Trophoblast cell (in vitro differentiated cells and primary cell): ENCODE data around the gene HLA-B.

Source experiments
- DNase-seq, 2 donors: peaks; one replicate each; pipeline ENCODE4 v3.0.0-alpha.2; 2016
- H2AFZ ChIP-seq: 2 replicates; pipeline ENCODE4 v1.6.1; 2013; ENCODE audit warnings: low read length, moderate library complexity, mild to moderate bottlenecking; ENCODE audit not compliant: insufficient read depth, poor library complexity
- H2AK5ac ChIP-seq: 2 replicates; pipeline ENCODE4 v1.6.1; 2013; ENCODE audit warnings: mild to moderate bottlenecking, low read length
- H2BK120ac ChIP-seq: 2 replicates; pipeline ENCODE4 v1.6.1; 2013; ENCODE audit warnings: low read length, mild to moderate bottlenecking, moderate library complexity; ENCODE audit not compliant: insufficient read depth, poor library complexity
- H2BK12ac ChIP-seq: 2 replicates; pipeline ENCODE4 v1.6.1; 2013; ENCODE audit warnings: mild to moderate bottlenecking, low read length, moderate library complexity
- H2BK5ac ChIP-seq: 2 replicates; pipeline ENCODE4 v1.6.1; 2013; ENCODE audit warnings: low read length, low read depth, moderate library complexity, mild to moderate bottlenecking; ENCODE audit not compliant: poor library complexity
- H3K14ac ChIP-seq: 2 replicates; pipeline ENCODE4 v1.6.1; 2013; ENCODE audit warnings: mild to moderate bottlenecking, low read length
- H3K18ac ChIP-seq: 2 replicates; pipeline ENCODE4 v1.6.1; 2013; ENCODE audit warnings: mild to moderate bottlenecking, low read length
- H3K23ac ChIP-seq: 2 replicates; pipeline ENCODE4 v1.6.1; 2013; ENCODE audit warnings: low read length
- H3K27ac ChIP-seq: 2 replicates; pipeline ENCODE4 v1.5.1; 2013; ENCODE audit warnings: low read depth, mild to moderate bottlenecking, inconsistent platforms, low read length, moderate library complexity
- H3K27me3 ChIP-seq: 2 replicates; pipeline ENCODE4 v1.6.1; 2013; ENCODE audit warnings: inconsistent platforms, mild to moderate bottlenecking, low read length, moderate library complexity; ENCODE audit not compliant: insufficient read depth
- H3K36me3 ChIP-seq, 2 experiments: 1 replicate in 1 of 2; 2 replicates in 1 of 2; pipeline ENCODE4 v1.6.1; 2013; ENCODE audit warnings: low read length in 2 of 2, mild to moderate bottlenecking in 2 of 2, moderate library complexity in 1 of 2; ENCODE audit not compliant: insufficient read depth in 2 of 2, control insufficient read depth in 1 of 2
- H3K4ac ChIP-seq: 2 replicates; pipeline ENCODE4 v1.6.1; 2013; ENCODE audit warnings: low read depth, mild to moderate bottlenecking, low read length, moderate library complexity
- H3K4me1 ChIP-seq, 2 experiments: 1 replicate in 1 of 2; 2 replicates in 1 of 2; pipeline ENCODE4 v1.6.1; 2013; ENCODE audit warnings: low read length in 2 of 2, mild to moderate bottlenecking in 2 of 2, moderate library complexity in 1 of 2; ENCODE audit not compliant: insufficient read depth in 2 of 2, control insufficient read depth in 1 of 2
- H3K4me2 ChIP-seq: 2 replicates; pipeline ENCODE4 v1.6.1; 2013; ENCODE audit warnings: inconsistent platforms, mild to moderate bottlenecking, low read length, moderate library complexity
- H3K4me3 ChIP-seq: 2 replicates; pipeline ENCODE4 v1.5.1; 2013; ENCODE audit warnings: mild to moderate bottlenecking, low read depth, low read length, inconsistent platforms
- H3K79me1 ChIP-seq: one replicate; pipeline ENCODE4 v1.6.1; 2013; ENCODE audit warnings: low read length
- H3K79me2 ChIP-seq: 2 replicates; pipeline ENCODE4 v1.6.1; 2013; ENCODE audit warnings: low read length, mild to moderate bottlenecking; ENCODE audit not compliant: control insufficient read depth, insufficient read depth, poor library complexity
- H3K9ac ChIP-seq: 2 replicates; pipeline ENCODE4 v1.6.1; 2013; ENCODE audit warnings: mild to moderate bottlenecking, low read length
- H3K9me3 ChIP-seq: 2 replicates; pipeline ENCODE4 v1.6.1; 2013; ENCODE audit warnings: low read depth, mild to moderate bottlenecking, control low read depth, inconsistent platforms, low read length; ENCODE audit not compliant: insufficient read depth
- H4K12ac ChIP-seq: 2 replicates; pipeline ENCODE4 v1.6.1; 2013; ENCODE audit warnings: low read depth, mild to moderate bottlenecking, low read length, moderate library complexity
- H4K8ac ChIP-seq: 2 replicates; pipeline ENCODE4 v1.6.1; 2013; ENCODE audit warnings: low read depth, mild to moderate bottlenecking, low read length, moderate library complexity
- H4K91ac ChIP-seq: one replicate; pipeline ENCODE4 v1.6.1; 2013; ENCODE audit warnings: low read depth, mild to moderate bottlenecking, low read length, moderate library complexity
- WGBS: extraction: QIAGEN DNeasy Blood & Tissue Kit; methylation state at CpG from one replicate; pipeline ENCODE4 v1.1.7; 2013; ENCODE audit warnings: missing lambda C conversion rate; ENCODE audit not compliant: insufficient read length, insufficient coverage; ENCODE audit errors: extremely low coverage; 5-methylcytosine and 5-hydroxymethylcytosine counted together

Gene HLA-B

DNA sequence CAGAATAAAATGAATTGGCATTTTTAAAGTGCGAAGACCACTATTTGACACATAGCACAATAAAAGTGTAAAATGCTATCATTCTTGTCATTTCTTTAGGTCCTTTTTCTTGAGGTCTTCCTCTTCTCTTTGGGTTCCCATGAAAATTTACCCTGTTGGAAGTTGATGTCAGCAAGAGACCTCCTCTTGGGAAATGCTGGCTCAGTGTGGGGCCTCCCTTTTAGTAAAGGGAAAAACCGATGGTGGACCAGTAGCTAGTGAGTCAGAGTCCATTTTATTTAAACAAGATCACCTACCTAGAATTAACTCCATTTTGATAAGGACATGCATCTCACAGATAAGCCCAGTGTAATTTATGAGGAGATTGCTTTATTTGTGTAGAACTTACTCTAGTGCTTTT is 47.3 kb downstream of the HLA-B start:
- H3K4ac ChIP-seq, result no peak overlapping the region
- H3K9ac ChIP-seq, result no peak overlapping the region
- H3K27ac ChIP-seq, result no peak overlapping the region
- no peak overlapping the region for H3K14ac ChIP-seq
- no peak overlapping the region for H4K12ac ChIP-seq
- H2BK12ac ChIP-seq, result no peak overlapping the region
- no peak overlapping the region for H3K18ac ChIP-seq
- H3K79me2 ChIP-seq, result no peaks in the 10 kb centered on the region
- H3K36me3 ChIP-seq, result no peaks in the 10 kb centered on the region
- H2BK5ac ChIP-seq, result no peak overlapping the region
- no CpG with 5 or more reads among the region's 2 CpGs for WGBS
- H2AK5ac ChIP-seq, result no peak overlapping the region
- no peak overlapping the region for H3K4me2 ChIP-seq
- H3K79me1 ChIP-seq, result no peaks in the 10 kb centered on the region
- no peak overlapping the region for H3K4me3 ChIP-seq
- no peak overlapping the region for H4K8ac ChIP-seq
- H3K27me3 ChIP-seq, result no peaks in the 10 kb centered on the region
- no peak for DNase-seq
- H3K4me1 ChIP-seq, result no peaks in the 10 kb centered on the region
- H3K23ac ChIP-seq, result no peak overlapping the region
- no peak overlapping the region for H4K91ac ChIP-seq
- no peak overlapping the region for H2BK120ac ChIP-seq
- H2AFZ ChIP-seq, result no peak overlapping the region
- H3K9me3 ChIP-seq, result no peaks in the 10 kb centered on the region

DNA sequence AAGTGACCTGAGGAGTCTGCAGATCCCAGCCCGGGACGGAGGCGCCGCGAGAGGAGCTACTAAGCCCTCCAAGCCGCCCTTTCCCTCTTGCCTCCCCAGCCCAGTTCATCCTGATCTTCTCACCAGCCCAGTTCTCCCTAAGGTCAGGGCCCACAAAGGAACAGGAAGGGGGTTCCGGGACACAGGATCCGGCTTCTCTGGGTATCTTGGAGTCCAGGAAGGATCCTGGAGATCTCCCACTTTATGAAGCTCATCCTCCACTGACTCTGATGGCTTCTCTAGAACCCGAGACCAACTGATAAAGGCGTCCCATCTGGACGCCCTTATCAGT is 48.2 kb downstream of the HLA-B start:
- no peak overlapping the region for H3K4me3 ChIP-seq
- no peaks in the 10 kb centered on the region for H3K27me3 ChIP-seq
- WGBS, result no CpG with 5 or more reads among the region's 11 CpGs
- H4K12ac ChIP-seq, result no peak overlapping the region
- H3K18ac ChIP-seq, result no peak overlapping the region
- H3K36me3 ChIP-seq, result no peaks in the 10 kb centered on the region
- no peak overlapping the region for H4K91ac ChIP-seq
- H3K4me1 ChIP-seq, result no peaks in the 10 kb centered on the region
- no peak overlapping the region for H4K8ac ChIP-seq
- no peak overlapping the region for H3K9ac ChIP-seq
- H3K14ac ChIP-seq, result no peak overlapping the region
- no peak for DNase-seq
- H2BK120ac ChIP-seq, result no peak overlapping the region
- no peak overlapping the region for H3K23ac ChIP-seq
- H2BK12ac ChIP-seq, result no peak overlapping the region
- no peak overlapping the region for H3K4me2 ChIP-seq
- H2BK5ac ChIP-seq, result no peak overlapping the region
- no peak overlapping the region for H2AK5ac ChIP-seq
- H3K79me1 ChIP-seq, result no peaks in the 10 kb centered on the region
- H3K9me3 ChIP-seq, result no peaks in the 10 kb centered on the region
- H3K4ac ChIP-seq, result no peak overlapping the region
- H2AFZ ChIP-seq, result no peak overlapping the region
- H3K79me2 ChIP-seq, result no peaks in the 10 kb centered on the region
- no peak overlapping the region for H3K27ac ChIP-seq

DNA sequence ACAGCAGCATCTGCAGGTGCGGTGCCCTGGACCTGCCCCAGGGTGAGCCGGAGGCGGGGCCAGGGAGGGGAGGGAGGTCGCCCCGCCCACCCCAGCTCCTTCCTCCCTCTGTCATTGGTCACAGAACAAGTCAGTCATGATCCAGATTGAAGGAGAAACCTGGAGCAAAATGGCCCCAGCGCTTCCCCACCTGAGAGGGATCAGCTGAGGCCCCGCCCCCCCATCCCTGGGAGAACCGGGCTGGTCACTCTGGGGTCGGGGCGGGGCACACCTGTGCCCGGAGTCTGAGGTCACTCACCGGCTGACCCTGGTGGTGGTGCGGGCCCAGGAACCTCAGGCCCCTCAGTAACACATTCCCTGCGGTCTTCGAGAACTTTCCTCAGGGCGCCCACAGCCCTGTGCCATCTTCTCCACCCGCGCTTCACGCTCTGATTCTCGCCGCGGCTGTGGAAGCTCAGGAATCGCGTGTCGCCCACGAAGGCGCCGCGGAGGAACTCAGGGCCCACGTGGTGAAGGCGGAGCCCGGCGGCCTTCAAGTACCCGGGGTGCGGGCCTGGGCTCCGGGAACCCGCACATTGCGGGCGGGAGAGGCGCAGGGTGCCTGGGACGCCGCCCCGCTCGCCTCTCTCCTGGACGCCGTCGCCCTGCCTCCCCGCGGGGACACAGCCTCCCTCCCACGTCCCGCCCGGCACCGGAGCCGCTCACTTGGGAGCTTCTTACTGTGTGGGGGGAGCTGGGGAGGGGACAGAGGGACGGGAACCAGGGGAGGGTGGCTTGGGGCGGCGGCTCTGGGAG is 48.7 kb downstream of the HLA-B start:
- no peaks in the 10 kb centered on the region for H3K36me3 ChIP-seq
- H3K9ac ChIP-seq, result no peak overlapping the region
- H3K27me3 ChIP-seq, result no peaks in the 10 kb centered on the region
- H2BK5ac ChIP-seq, result no peak overlapping the region
- no peaks in the 10 kb centered on the region for H3K9me3 ChIP-seq
- H3K4me3 ChIP-seq, result no peak overlapping the region
- no peak overlapping the region for H2AFZ ChIP-seq
- no peak overlapping the region for H4K8ac ChIP-seq
- no peaks in the 10 kb centered on the region for H3K79me2 ChIP-seq
- H3K27ac ChIP-seq, result no peak overlapping the region
- H3K18ac ChIP-seq, result no peak overlapping the region
- H2AK5ac ChIP-seq, result no peak overlapping the region
- no peak overlapping the region for H3K4ac ChIP-seq
- DNase-seq, result peak; percentile 67 to 78
- no peak overlapping the region for H2BK12ac ChIP-seq
- no peaks in the 10 kb centered on the region for H3K79me1 ChIP-seq
- no peaks in the 10 kb centered on the region for H3K4me1 ChIP-seq
- H2BK120ac ChIP-seq, result no peak overlapping the region
- WGBS, result no CpG with 5 or more reads among the region's 57 CpGs
- no peak overlapping the region for H4K91ac ChIP-seq
- H3K14ac ChIP-seq, result no peak overlapping the region
- H3K4me2 ChIP-seq, result peak overlapping the region; percentile 23
- no peak overlapping the region for H4K12ac ChIP-seq
- no peak overlapping the region for H3K23ac ChIP-seq

DNA sequence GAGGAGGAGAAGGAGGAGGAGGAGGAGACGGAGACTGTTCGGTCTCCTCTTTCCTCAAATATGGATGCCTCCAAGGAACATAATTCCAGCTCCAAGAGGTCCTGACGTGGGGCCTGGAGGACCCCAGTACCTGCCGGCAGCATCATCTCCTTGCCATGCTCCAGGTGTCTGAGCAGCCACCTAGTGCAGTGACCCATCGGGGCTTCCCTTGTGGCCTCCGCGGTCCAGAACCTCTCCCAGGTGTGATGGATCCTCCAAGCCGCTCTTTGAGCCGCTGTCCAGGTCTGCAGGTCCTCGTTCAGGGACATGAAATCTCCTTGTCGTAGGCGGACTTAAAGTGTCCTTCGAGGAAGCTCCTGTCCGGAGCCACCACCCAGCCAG is 49.3 kb downstream of the HLA-B start:
- Histone ChIP-seq H3K79me2 (no peaks in the 10 kb centered on the region), H3K9me3 (no peaks in the 10 kb centered on the region), H3K4ac (no peak overlapping the region), H3K4me1 (no peaks in the 10 kb centered on the region), H2AK5ac (no peak overlapping the region), H2AFZ (no peak overlapping the region), H4K91ac (no peak overlapping the region), H3K27me3 (no peaks in the 10 kb centered on the region), H3K79me1 (no peaks in the 10 kb centered on the region), H3K18ac (no peak overlapping the region), H2BK120ac (no peak overlapping the region), H4K8ac (no peak overlapping the region), H4K12ac (no peak overlapping the region), H3K36me3 (no peaks in the 10 kb centered on the region), H3K23ac (no peak overlapping the region), H3K27ac (no peak overlapping the region), H3K4me3 (no peak overlapping the region), H2BK12ac (no peak overlapping the region), H3K4me2 (no peak overlapping the region), H3K9ac (no peak overlapping the region), H3K14ac (no peak overlapping the region), H2BK5ac (no peak overlapping the region)
- no peak for DNase-seq
- WGBS, result no CpG with 5 or more reads among the region's 14 CpGs
